ENCODE data around the gene PYGM. TPM values are rescaled to one million over a fixed set of nuclear protein-coding genes. Genes with fewer than 3 reads are reported as not detected.
A peak's percentile ranks its signal among the peaks of the same experiment; 100 is the strongest.

Gene PYGM
- total and polyA plus RNA-seq, 2 of the 13 experiments (the other 11 are each of a cell fraction or from before 2014, with no cell fraction given), result 0.11 to 0.12 TPM

- no peak for TF ChIP-seq ZNF704 (CRISPR knock-in tag; IDR thresholded peaks at IDR 0.05; ENCODE audit: borderline replicate concordance)
- TF ChIP-seq STAG1 (CRISPR knock-in tag; IDR thresholded peaks at IDR 0.05), result peak; percentile 29
- TF ChIP-seq AGO2 (optimal IDR thresholded peaks at IDR 0.05; ENCODE audit: low read depth, low read length), result peak; percentile 79
- TF ChIP-seq ZFP90 (CRISPR knock-in tag; IDR thresholded peaks at IDR 0.05; ENCODE audit: borderline replicate concordance), result 0 out of 2 replicates have a peak, but pooled peaks have one; percentile 24
- TF ChIP-seq PITX1 (CRISPR knock-in tag; IDR thresholded peaks at IDR 0.05), result 0 out of 2 replicates have a peak, but pooled peaks have one; percentile 44
Measured at GRCh38 chr11:64767344-64768299, 7.8 kb upstream of the PYGM start (continued).

- WGBS (ENCODE audit: low lambda C conversion rate), result 98% methylated on average over 11 of the region's 11 CpGs
- no peak for TF ChIP-seq HNF1B (CRISPR knock-in tag; IDR thresholded peaks at IDR 0.05)
- no peak for TF ChIP-seq ZNF510 (CRISPR knock-in tag; IDR thresholded peaks at IDR 0.05; ENCODE audit: low read depth)
- TF ChIP-seq PITX1 (CRISPR knock-in tag; IDR thresholded peaks at IDR 0.05), result no peak
- no peak for TF ChIP-seq ZBTB44 (CRISPR knock-in tag; IDR thresholded peaks at IDR 0.05)
- no peak for TF ChIP-seq ARID5B (CRISPR knock-in tag; IDR thresholded peaks at IDR 0.05)
Measured at GRCh38 chr11:64766881-64767280, 7.1 kb upstream of the PYGM start.

More at GRCh38 chr11:64766881-64767280, 7.1 kb upstream of the PYGM start:
- H3K27ac ChIP-seq (ENCODE audit: extremely low read length, insufficient read depth, low read length), result no peak overlapping the region
- no peak overlapping the region for H3K4me2 ChIP-seq (ENCODE audit: low read depth, low read length)
- H3K9ac ChIP-seq (ENCODE audit: insufficient read depth, low read depth, low read length), result no peak overlapping the region
- no peaks in the 10 kb centered on the region for H3K4me1 ChIP-seq (ENCODE audit: insufficient read depth, low read length)
- peaks cover 7% of the 10 kb centered on the region for H3K79me2 ChIP-seq (ENCODE audit: insufficient read depth, low read length)
- intact Hi-C loops (cut with micrococcal nuclease; ENCODE audit: unreplicated experiment), result no loop called here
- DNase-seq (ENCODE audit: low spot score) (no peak), ATAC-seq (no peak), FAIRE-seq (no peak)
- no peak overlapping the region for H3K4me3 ChIP-seq (replicated peaks in 1 of 3; ENCODE audit: insufficient read depth in 1 of 3, low read depth in 2 of 3, low read length in 3 of 3)
- peaks cover 88% of the 10 kb centered on the region for H4K20me1 ChIP-seq (ENCODE audit: insufficient read depth, low read length)
- no peak overlapping the region for H2AFZ ChIP-seq (ENCODE audit: low read length)
- H3K36me3 ChIP-seq (replicated peaks in 1 of 2; ENCODE audit: control insufficient read depth in 1 of 2, insufficient read depth in 2 of 2, low read length in 2 of 2), result peaks cover 57 to 84% of the 10 kb centered on the region in 2 experiments
- POLR2A ChIA-PET, result interaction anchor here (1.3 kb wide), 1 partner anchor 8 kb away, joined by 3 read pairs; no protein-coding TSS in a partner anchor
- no peaks in the 10 kb centered on the region for H3K9me3 ChIP-seq (ENCODE audit: low read length)
- in situ Hi-C loops (cut with HindIII; ENCODE audit: extremely low pct_ligation_motif_present, low pct_unique_long_range_greater_than_20kb), result no loop called here
- H3K27me3 ChIP-seq (ENCODE audit: control insufficient read depth in 1 of 2, insufficient read depth in 2 of 2, low read length in 2 of 2), result no peaks in the 10 kb centered on the region
- BruUV-seq (replicated peaks), result no TSS peak
- CTCF ChIA-PET (ENCODE audit: low intra/inter-chr PET ratio, low total read pairs), result no interaction called here

All from HepG2 (cell line).